Osteoblast (primary cell): ENCODE measurements around the gene AOC3. TPM values are rescaled to one million over a fixed set of nuclear protein-coding genes. Genes with fewer than 3 reads are reported as not detected.
A peak's percentile ranks its signal among the peaks of the same experiment; 100 is the strongest.
"Not testable (repeated sequence)": the region's sequence is repeated elsewhere in the genome, so short reads cannot be mapped to it uniquely, and the experiment has no call there.

ENCODE experiments used
- DNase-seq: peaks from one replicate; pipeline ENCODE4 v3.0.0; 2011; ENCODE audit warnings: low spot score, mixed read lengths; ENCODE audit not compliant: insufficient read length; ENCODE audit errors: missing footprints
- H2AFZ ChIP-seq: 2 replicates; pipeline ENCODE4 v1.6.0; 2011; ENCODE audit warnings: mild to moderate bottlenecking, low read length
- H3K27ac ChIP-seq: 2 replicates; pipeline ENCODE4 v1.5.1; 2011; ENCODE audit warnings: mild to moderate bottlenecking, low read depth, low read length, moderate library complexity
- H3K27me3 ChIP-seq: 2 replicates; pipeline ENCODE4 v1.6.0; 2012; ENCODE audit warnings: mild to moderate bottlenecking, control low read depth, inconsistent platforms, low read length, moderate library complexity; ENCODE audit not compliant: insufficient read depth
- H3K36me3 ChIP-seq: 2 replicates; pipeline ENCODE4 v1.5.1; 2011; ENCODE audit warnings: mild to moderate bottlenecking, low read length, control low read depth, moderate library complexity; ENCODE audit not compliant: insufficient read depth
- H3K4me1 ChIP-seq: 2 replicates; pipeline ENCODE4 v1.5.1; 2011; ENCODE audit warnings: mild to moderate bottlenecking, low read length, control low read depth, moderate library complexity; ENCODE audit not compliant: insufficient read depth
- H3K4me2 ChIP-seq: 2 replicates; pipeline ENCODE4 v1.6.0; 2011; ENCODE audit warnings: mild to moderate bottlenecking, low read length; ENCODE audit not compliant: insufficient read depth
- H3K4me3 ChIP-seq: fragments of 200-600 bp; sonication (generic); 3 replicates; pipeline ENCODE4 v1.5.1; 2012; ENCODE audit warnings: mild to moderate bottlenecking, low read length, inconsistent platforms; ENCODE audit not compliant: insufficient read depth
- H3K79me2 ChIP-seq: 2 replicates; pipeline ENCODE4 v1.6.0; 2012; ENCODE audit warnings: mild to moderate bottlenecking, low read length, control low read depth, inconsistent platforms; ENCODE audit not compliant: insufficient read depth
- H3K9me3 ChIP-seq: 2 replicates; pipeline ENCODE4 v1.5.1; 2011; ENCODE audit warnings: low read depth, low read length, control low read depth
- H4K20me1 ChIP-seq: 2 replicates; pipeline ENCODE4 v1.6.0; 2012; ENCODE audit warnings: mild to moderate bottlenecking, low read length, control low read depth; ENCODE audit not compliant: insufficient read depth
- total RNA-seq: library from RNA; depleted of rRNA; stranded (reverse); fragments of >200 nt; gene quantifications from 2 replicates; pipeline ENCODE4 v1.2.3, GENCODE V29; 2012
- TF ChIP-seq, protein P1 (sequence below): IDR thresholded peaks from 2 replicates; pipeline ENCODE4 v1.5.1; 2011; ENCODE audit warnings: mild to moderate bottlenecking, low read depth, low read length, moderate library complexity; ENCODE audit errors: extremely low read depth

Gene AOC3
- total RNA-seq, 1 donor: not detected

DNA sequence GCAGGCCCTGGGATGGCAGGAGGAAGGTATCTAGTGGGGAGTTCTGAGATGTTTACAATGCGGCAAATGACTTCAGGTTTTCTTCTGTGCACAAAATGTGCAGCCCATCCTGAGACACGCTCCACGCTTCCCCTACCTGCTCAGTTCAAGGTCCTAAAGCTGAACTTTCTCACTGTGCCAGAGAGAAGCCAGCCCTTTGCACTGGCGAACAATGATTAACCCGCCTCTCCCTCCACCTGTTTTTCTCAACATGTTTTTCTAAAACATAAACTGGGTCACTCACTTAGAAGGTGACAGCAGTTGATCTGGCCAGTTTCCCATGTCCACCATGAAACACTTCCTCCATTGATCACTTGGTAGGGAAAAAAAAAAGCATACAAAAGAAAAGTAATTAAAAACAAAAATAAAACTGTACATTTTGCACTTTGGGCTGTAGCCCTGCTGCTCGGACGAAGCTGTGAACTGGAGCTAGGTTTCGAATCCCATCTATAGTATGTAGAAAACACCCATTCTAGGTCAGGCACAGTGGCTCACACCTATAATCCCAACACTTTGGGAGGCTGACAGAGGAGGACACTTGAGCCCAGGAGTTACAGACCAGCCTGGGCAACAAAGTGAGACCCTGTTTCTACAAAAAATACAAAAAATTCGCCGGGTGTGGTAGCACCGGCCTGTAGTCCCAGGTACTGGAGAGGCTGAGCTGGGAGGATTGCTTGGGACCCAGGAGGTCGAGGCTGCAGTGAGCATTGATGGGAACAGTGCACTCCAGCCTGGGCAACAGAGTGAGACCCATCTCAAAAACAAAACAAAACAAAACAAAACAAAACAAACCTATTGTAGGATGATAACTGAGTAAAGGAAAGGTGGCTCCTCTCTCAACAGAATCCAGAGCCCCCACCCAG is 43.5 kb downstream of the AOC3 start:
- H3K4me1 ChIP-seq: no peaks in the 10 kb centered on the region
- no peaks in the 10 kb centered on the region for H4K20me1 ChIP-seq
- H3K36me3 ChIP-seq: no peaks in the 10 kb centered on the region
- no peaks in the 10 kb centered on the region for H3K9me3 ChIP-seq
- H3K4me3 ChIP-seq: no peak overlapping the region
- H2AFZ ChIP-seq: no peak overlapping the region
- no peak overlapping the region for H3K27ac ChIP-seq
- DNase-seq: no peak
- TF ChIP-seq, protein P1, sequence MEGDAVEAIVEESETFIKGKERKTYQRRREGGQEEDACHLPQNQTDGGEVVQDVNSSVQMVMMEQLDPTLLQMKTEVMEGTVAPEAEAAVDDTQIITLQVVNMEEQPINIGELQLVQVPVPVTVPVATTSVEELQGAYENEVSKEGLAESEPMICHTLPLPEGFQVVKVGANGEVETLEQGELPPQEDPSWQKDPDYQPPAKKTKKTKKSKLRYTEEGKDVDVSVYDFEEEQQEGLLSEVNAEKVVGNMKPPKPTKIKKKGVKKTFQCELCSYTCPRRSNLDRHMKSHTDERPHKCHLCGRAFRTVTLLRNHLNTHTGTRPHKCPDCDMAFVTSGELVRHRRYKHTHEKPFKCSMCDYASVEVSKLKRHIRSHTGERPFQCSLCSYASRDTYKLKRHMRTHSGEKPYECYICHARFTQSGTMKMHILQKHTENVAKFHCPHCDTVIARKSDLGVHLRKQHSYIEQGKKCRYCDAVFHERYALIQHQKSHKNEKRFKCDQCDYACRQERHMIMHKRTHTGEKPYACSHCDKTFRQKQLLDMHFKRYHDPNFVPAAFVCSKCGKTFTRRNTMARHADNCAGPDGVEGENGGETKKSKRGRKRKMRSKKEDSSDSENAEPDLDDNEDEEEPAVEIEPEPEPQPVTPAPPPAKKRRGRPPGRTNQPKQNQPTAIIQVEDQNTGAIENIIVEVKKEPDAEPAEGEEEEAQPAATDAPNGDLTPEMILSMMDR: no peak
- H3K79me2 ChIP-seq: no peaks in the 10 kb centered on the region
- no peak overlapping the region for H3K4me2 ChIP-seq
- H3K27me3 ChIP-seq: peaks cover 2% of the 10 kb centered on the region

DNA sequence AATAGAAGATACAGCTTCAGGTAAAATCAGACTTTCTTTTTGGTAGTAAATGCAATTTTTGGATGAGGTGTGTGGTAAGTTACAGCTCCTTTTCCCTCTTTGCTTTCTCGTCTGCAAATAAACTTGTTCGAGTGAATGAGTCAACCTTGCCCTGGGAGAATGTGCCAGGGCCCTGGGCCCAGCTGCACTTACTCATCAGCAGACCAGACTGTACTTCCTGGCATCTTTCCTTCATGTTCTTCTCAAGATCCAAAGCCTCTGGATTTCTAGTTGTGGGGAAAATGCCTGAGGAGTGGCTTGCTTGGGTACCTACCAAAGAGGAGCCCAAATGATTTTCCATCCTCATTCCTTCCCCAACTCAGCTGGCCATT is 44.2 kb downstream of the AOC3 start:
- Histone ChIP-seq H3K4me3 (no peak overlapping the region), H3K79me2 (no peaks in the 10 kb centered on the region), H3K9me3 (no peaks in the 10 kb centered on the region), H3K4me1 (no peaks in the 10 kb centered on the region), H3K27ac (no peak overlapping the region), H4K20me1 (no peaks in the 10 kb centered on the region), H3K4me2 (no peak overlapping the region), H2AFZ (no peak overlapping the region), H3K27me3 (peaks cover 2% of the 10 kb centered on the region), H3K36me3 (no peaks in the 10 kb centered on the region)
- DNase-seq: peak; percentile 86
- TF ChIP-seq, protein P1: no peak

DNA sequence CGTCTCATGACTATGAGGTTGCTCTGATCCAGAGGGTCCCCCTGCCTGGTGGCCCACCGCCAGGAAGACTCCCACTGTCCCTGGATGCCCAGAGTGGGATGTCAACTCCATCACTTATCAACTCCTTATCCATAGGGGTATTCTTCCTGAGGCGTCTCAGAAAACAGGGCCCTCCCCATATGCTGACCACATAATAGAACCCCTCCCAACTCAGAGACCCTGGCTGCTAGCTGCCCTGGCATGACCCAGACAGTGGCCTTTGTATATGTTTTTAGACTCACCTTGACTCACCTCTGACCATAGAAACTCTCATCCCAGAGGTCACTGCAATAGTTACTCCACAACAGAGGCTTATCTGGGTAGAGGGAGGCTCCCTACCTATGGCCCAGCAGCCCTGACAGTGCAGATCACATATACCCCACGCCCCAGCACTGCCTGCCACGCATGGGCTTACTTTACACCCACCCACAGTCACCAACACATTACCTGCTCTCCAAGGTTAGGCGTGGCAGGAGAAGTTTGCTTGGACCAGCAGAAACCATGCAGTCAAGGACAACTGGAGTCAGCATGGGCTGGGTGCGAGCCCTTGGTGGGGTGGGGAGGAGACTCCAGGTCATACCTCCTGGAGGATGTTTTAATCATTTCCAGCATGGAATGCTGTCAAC is 47.3 kb downstream of the AOC3 start:
- no peak overlapping the region for H2AFZ ChIP-seq
- peak; percentile 69 for DNase-seq

DNA sequence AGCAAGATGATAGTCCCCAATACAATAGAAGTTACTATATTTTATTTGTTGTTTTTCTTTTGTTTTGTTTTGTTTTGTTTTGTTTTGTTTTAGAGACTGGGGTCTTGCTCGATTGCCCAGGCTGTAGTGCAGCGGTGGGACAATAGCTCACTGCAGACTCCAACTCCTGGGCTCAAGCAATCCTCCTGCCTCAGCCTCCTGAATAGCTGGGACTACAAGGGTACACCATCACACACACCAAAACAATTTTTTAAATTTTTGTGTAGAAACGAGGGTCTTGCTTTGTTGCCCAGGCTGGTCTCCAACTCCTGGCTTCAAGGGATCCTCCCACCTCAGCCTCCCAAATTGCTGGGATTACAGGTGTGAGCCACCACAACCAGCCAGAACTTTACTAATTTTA is 49.0 kb downstream of the AOC3 start:
- not testable (repeated sequence) for H3K4me3 ChIP-seq, H3K4me1 ChIP-seq, H3K4me2 ChIP-seq, H3K27ac ChIP-seq, H3K9me3 ChIP-seq, H3K36me3 ChIP-seq, H2AFZ ChIP-seq, DNase-seq, H4K20me1 ChIP-seq, H3K79me2 ChIP-seq, H3K27me3 ChIP-seq

More for the DNA sequence above, 47.3 kb downstream of the AOC3 start:
- Histone ChIP-seq H3K9me3 (no peaks in the 10 kb centered on the region), H3K27me3 (peaks cover 9% of the 10 kb centered on the region), H3K4me3 (no peak overlapping the region), H4K20me1 (no peaks in the 10 kb centered on the region), H3K36me3 (no peaks in the 10 kb centered on the region), H3K27ac (no peak overlapping the region), H3K4me1 (no peaks in the 10 kb centered on the region), H3K79me2 (no peaks in the 10 kb centered on the region), H3K4me2 (no peak overlapping the region)
- TF ChIP-seq, protein P1: no peak
